Kidney (tissue), 22 donors: ENCODE data around the gene TNFSF15. TPM values are rescaled to one million over a fixed set of nuclear protein-coding genes. Genes with fewer than 3 reads are reported as not detected.

Experiments
- DNase-seq, 5 donors: peaks; one replicate each; pipeline ENCODE4 v3.0.0-alpha.2; 2013 to 2020
- FAIRE-seq: peaks from 2 replicates; lab custom pipeline; 2012; peaks lifted over from hg19 to GRCh38; lab: Jason Lieb, UNC
- H3K27ac ChIP-seq, 2 donors: one replicate each; pipeline ENCODE4 v1.7.0; 2013; ENCODE audit warnings: low read depth in 2 of 2, low read length in 2 of 2, inconsistent platforms in 1 of 2
- H3K27me3 ChIP-seq: one replicate; pipeline ENCODE4 v1.7.1; 2013; ENCODE audit warnings: low read length, inconsistent platforms; ENCODE audit not compliant: control insufficient read depth, insufficient read depth
- H3K36me3 ChIP-seq, 3 donors: one replicate each; pipeline versions ENCODE4 v1.7.0 to v1.7.1; 2013; ENCODE audit warnings: low read length in 3 of 3, control low read depth in 1 of 3, inconsistent platforms in 1 of 3; ENCODE audit not compliant: insufficient read depth in 3 of 3, control insufficient read depth in 2 of 3
- H3K4me1 ChIP-seq, 3 donors: one replicate each; pipeline versions ENCODE4 v1.7.0 to v1.7.1; 2013; ENCODE audit warnings: low read length in 3 of 3, inconsistent platforms in 1 of 3, low read depth in 1 of 3; ENCODE audit not compliant: control insufficient read depth in 2 of 3, insufficient read depth in 2 of 3
- H3K4me3 ChIP-seq, 3 donors: one replicate each; pipeline versions ENCODE4 v1.7.0 to v1.8.1; 2013; ENCODE audit warnings: low read length in 3 of 3, control low read depth in 1 of 3, inconsistent platforms in 1 of 3
- H3K9ac ChIP-seq, 3 donors: one replicate each; pipeline versions ENCODE4 v1.7.0 to v1.7.1; 2013; ENCODE audit warnings: low read length in 3 of 3, control low read depth in 1 of 3, inconsistent platforms in 1 of 3
- H3K9me3 ChIP-seq, 3 donors: one replicate each; pipeline versions ENCODE4 v1.7.0 to v1.7.1; 2013; ENCODE audit warnings: low read length in 3 of 3, control low read depth in 1 of 3, inconsistent platforms in 1 of 3; ENCODE audit not compliant: control insufficient read depth in 2 of 3, insufficient read depth in 1 of 3
- CTCF ChIP-seq: IDR thresholded peaks from 3 replicates; pipeline ENCODE4 v1.5.1; 2012; ENCODE audit warnings: mild to moderate bottlenecking, moderate library complexity, borderline replicate concordance; ENCODE audit not compliant: insufficient read depth; ENCODE audit errors: extremely low read depth
- intact Hi-C: fragments of 100-400 bp; cut with DNase I; formaldehyde crosslinking; loops from one replicate; pipeline ENCODE4 v1.11.1; 2022
- long read RNA-seq, 10 donors: library from polyadenylated mRNA in 1 of 10; unstranded in 1 of 10; transcript quantifications; one replicate each; pipeline ENCODE4 v2.0.0 and lab custom pipeline, GENCODE V29; 2021 to 2026
- polyA plus RNA-seq: library from polyadenylated mRNA; stranded (reverse); fragments of 350-450 nt; fragmentation: Illumina TruSeq; extraction: RNeasy Lipid Tissue Mini Kit (QIAGEN cat#74804); gene quantifications from one replicate; pipeline ENCODE4 v1.2.3, GENCODE V29; 2014; ENCODE audit warnings: low read depth, low replicate concordance; ENCODE audit not compliant: insufficient read depth
- total RNA-seq: library from RNA; stranded (reverse); fragmentation: NEBNext Ultra II Directional; extraction: Animal tissue kit (Norgen Biotek cat#: 25700); gene quantifications from one replicate; pipeline ENCODE4 v1.2.1, GENCODE V29; 2021
- donor health status: control.
- donor health status: control.
- donor health status: control.
- donor health status: control.
- donor health status: control.
- donor health status: DM: yes; HTN: yes; CAD: no.
- donor health status: Normal renal cell carcinoma (clear cell type).

TNFSF15 gene
- 2.3 TPM for total RNA-seq
- polyA plus RNA-seq = 1.4 TPM
- long read RNA-seq, donor 1, full-length matches to known transcripts = 8 of 8 reads
- long read RNA-seq, donor 1, partial matches to known transcripts = 0 of 8 reads
- long read RNA-seq, donor 1, other reads (novel, unspliced or antisense) = 0 of 8 reads
- long read RNA-seq, donor 2 = 0 reads
- long read RNA-seq, donor 3, full-length matches to known transcripts = 3 of 3 reads
- long read RNA-seq, donor 3, partial matches to known transcripts = 0 of 3 reads
- long read RNA-seq, donor 3, other reads (novel, unspliced or antisense) = 0 of 3 reads
- long read RNA-seq, donor 4, full-length matches to known transcripts = 2 of 2 reads
- long read RNA-seq, donor 4, partial matches to known transcripts = 0 of 2 reads
- long read RNA-seq, donor 4, other reads (novel, unspliced or antisense) = 0 of 2 reads
- long read RNA-seq, donor 5, partial matches to known transcripts = 0 of 1 reads
- long read RNA-seq, donor 5, other reads (novel, unspliced or antisense) = 0 of 1 reads
- long read RNA-seq, donor 6 = 0 reads
- long read RNA-seq, donor 7, partial matches to known transcripts = 0 of 1 reads
- long read RNA-seq, donor 7, other reads (novel, unspliced or antisense) = 0 of 1 reads
- long read RNA-seq, donor 8, full-length matches to known transcripts = 2 of 2 reads
- long read RNA-seq, donor 8, partial matches to known transcripts = 0 of 2 reads
- long read RNA-seq, donor 8, other reads (novel, unspliced or antisense) = 0 of 2 reads
- long read RNA-seq, donor 9, full-length matches to known transcripts = 1 of 1 reads
- long read RNA-seq, donor 9, partial matches to known transcripts = 0 of 1 reads
- long read RNA-seq, donor 9, other reads (novel, unspliced or antisense) = 0 of 1 reads
- long read RNA-seq, donor 10, full-length matches to known transcripts = 1 of 1 reads
- long read RNA-seq, donor 10, partial matches to known transcripts = 0 of 1 reads
- long read RNA-seq, donor 10, other reads (novel, unspliced or antisense) = 0 of 1 reads

- peak within 1 kb of the TSS; percentile 40 to 62 (median 46) for H3K4me3 ChIP-seq
- no peaks in the 10 kb centered on the region for H3K9me3 ChIP-seq
- peak within 1 kb of the TSS in 2 of 3 donors; percentile 11 to 37 for H3K9ac ChIP-seq
- peak within 1 kb of the TSS; percentile 77 to 87 for H3K27ac ChIP-seq
- DNase-seq = peak; percentile 70 to 81 (median 72)
- TF ChIP-seq CTCF = no peak
- intact Hi-C loops = no loop called here
- peaks cover 5 to 33% (median 29%) of the 10 kb centered on the region in 3 donors for H3K4me1 ChIP-seq
- no peaks in the 10 kb centered on the region for H3K27me3 ChIP-seq
- H3K36me3 ChIP-seq = no peaks in the 10 kb centered on the region
- no peak for FAIRE-seq
Measured at GRCh38 chr9:114805670-114806525, at the start of gene TNFSF15. Gene TNFSF15, minus strand, starts transcription at chr9:114806039. Its CDS starts 27 bp downstream, at chr9:114806012.

- intact Hi-C loops = no loop called here
- Histone ChIP-seq H3K9ac (no peak overlapping the region), H3K27ac (no peak overlapping the region), H3K27me3 (no peaks in the 10 kb centered on the region), H3K9me3 (no peaks in the 10 kb centered on the region), H3K36me3 (no peaks in the 10 kb centered on the region), H3K4me1 (peaks cover 0 to 4% (median 0%) of the 10 kb centered on the region in 3 donors), H3K4me3 (no peak overlapping the region)
- FAIRE-seq = no peak
- DNase-seq = no peak
- TF ChIP-seq CTCF = no peak
Measured at GRCh38 chr9:114855488-114855887, 49.6 kb upstream of the TNFSF15 start.

GRCh38 chr9:114854736-114855355, 49.0 kb upstream of the TNFSF15 start:
- Histone ChIP-seq H3K9ac (no peak overlapping the region), H3K27ac (no peak overlapping the region), H3K9me3 (no peaks in the 10 kb centered on the region), H3K4me3 (no peak overlapping the region), H3K36me3 (no peaks in the 10 kb centered on the region), H3K27me3 (no peaks in the 10 kb centered on the region), H3K4me1 (peaks cover 0 to 4% (median 0%) of the 10 kb centered on the region in 3 donors)
- DNase-seq (no peak), FAIRE-seq (no peak)
- intact Hi-C loops = no loop called here
- TF ChIP-seq CTCF = no peak
